Progenitor cell of endocrine pancreas (in vitro differentiated cells): ENCODE data around the gene ABHD17B. TPM values are rescaled to one million over a fixed set of nuclear protein-coding genes. Genes with fewer than 3 reads are reported as not detected.

Experiments used
- DNase-seq: peaks from one replicate; pipeline ENCODE4 v3.0.0; 2021; ENCODE audit warnings: low spot score; ENCODE audit not compliant: unreplicated experiment
- H3K27ac Mint-ChIP-seq: 2 replicates; pipeline ENCODE4 v1.8.0; 2021; ENCODE audit warnings: mild to moderate bottlenecking, moderate library complexity, mixed read lengths
- H3K27me3 Mint-ChIP-seq: 2 replicates; pipeline ENCODE4 v1.8.0; 2021; ENCODE audit warnings: mixed read lengths
- H3K36me3 Mint-ChIP-seq: 2 replicates; pipeline ENCODE4 v1.8.0; 2022; ENCODE audit warnings: mixed read lengths; ENCODE audit not compliant: insufficient read depth
- H3K4me1 Mint-ChIP-seq: 2 replicates; pipeline ENCODE4 v1.8.0; 2021; ENCODE audit warnings: low read depth, mixed read lengths
- H3K4me3 Mint-ChIP-seq: 2 replicates; pipeline ENCODE4 v1.8.0; 2021; ENCODE audit warnings: low read depth, mild to moderate bottlenecking, moderate library complexity, mixed read lengths
- H3K9me3 Mint-ChIP-seq: 2 replicates; pipeline ENCODE4 v1.8.0; 2021; ENCODE audit warnings: low read depth, mixed read lengths
- total RNA-seq: library from RNA; stranded (reverse); gene quantifications from 2 replicates; pipeline ENCODE4 v1.2.1, GENCODE V29; 2021
- TF ChIP-seq, protein P1 (sequence below): fragments of 200-600 bp; sonication (generic); IDR thresholded peaks from one replicate; pipeline ENCODE4 v1.5.0; 2021; ENCODE audit warnings: antibody characterized with exemption, mild to moderate bottlenecking; ENCODE audit not compliant: unreplicated experiment

Gene ABHD17B
- total RNA-seq, 1 donor from 2014 or later, result 38.3 TPM

DNA sequence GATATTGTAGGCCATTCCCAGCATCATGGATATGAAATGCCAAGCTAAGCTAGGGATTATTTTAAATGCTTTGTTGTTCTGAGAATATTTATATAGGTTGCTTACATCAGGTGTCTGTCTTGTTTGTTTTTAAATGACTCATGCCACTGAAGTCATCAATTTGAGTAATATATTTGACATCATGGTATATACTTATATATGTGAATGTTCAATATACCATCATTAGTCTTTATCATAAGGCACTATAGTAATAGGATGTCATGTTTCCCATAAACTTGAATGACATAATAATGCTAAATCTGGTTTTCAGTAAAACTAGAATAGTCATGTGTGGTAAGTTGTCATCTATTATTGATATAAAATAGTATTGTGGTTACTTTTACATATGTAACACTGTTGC is 13.6 kb upstream of the ABHD17B start:
- H3K4me1 Mint-ChIP-seq, result peaks cover 1% of the 10 kb centered on the region
- no peak overlapping the region for H3K27ac Mint-ChIP-seq
- no peak for DNase-seq
- H3K9me3 Mint-ChIP-seq, result no peaks in the 10 kb centered on the region
- no peak overlapping the region for H3K4me3 Mint-ChIP-seq
- TF ChIP-seq, protein P1, sequence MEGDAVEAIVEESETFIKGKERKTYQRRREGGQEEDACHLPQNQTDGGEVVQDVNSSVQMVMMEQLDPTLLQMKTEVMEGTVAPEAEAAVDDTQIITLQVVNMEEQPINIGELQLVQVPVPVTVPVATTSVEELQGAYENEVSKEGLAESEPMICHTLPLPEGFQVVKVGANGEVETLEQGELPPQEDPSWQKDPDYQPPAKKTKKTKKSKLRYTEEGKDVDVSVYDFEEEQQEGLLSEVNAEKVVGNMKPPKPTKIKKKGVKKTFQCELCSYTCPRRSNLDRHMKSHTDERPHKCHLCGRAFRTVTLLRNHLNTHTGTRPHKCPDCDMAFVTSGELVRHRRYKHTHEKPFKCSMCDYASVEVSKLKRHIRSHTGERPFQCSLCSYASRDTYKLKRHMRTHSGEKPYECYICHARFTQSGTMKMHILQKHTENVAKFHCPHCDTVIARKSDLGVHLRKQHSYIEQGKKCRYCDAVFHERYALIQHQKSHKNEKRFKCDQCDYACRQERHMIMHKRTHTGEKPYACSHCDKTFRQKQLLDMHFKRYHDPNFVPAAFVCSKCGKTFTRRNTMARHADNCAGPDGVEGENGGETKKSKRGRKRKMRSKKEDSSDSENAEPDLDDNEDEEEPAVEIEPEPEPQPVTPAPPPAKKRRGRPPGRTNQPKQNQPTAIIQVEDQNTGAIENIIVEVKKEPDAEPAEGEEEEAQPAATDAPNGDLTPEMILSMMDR, result no peak
- no peaks in the 10 kb centered on the region for H3K27me3 Mint-ChIP-seq
- H3K36me3 Mint-ChIP-seq, result peaks cover 5% of the 10 kb centered on the region

DNA sequence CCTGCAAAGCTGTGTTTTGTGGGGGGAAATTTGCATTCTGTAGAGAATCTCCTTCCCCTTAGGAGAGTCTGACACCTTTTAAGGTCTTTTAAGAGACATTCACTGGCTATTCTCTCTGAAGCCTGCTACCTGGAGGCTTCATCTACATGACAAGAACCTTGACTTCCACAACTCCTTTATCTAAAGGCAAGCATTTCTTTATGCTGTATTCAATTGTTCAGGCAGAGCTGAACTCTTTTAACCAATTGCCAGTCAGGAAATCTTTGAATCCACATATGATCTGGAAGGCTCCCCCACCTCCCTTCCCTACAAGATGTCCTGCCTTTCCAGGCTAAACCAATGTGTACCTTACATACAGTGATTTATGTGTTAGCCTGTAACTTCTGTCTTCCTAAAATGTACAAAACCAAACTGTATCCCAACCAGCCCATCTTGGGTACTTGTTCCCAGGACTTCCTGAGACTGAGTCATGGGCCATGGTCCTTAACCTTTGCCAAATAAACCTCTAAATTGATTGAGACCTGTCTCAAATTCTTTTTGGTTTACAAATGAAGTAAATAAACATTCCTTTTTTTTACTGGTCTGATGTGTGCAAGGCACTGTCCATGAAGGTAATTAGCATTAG is 10.3 kb upstream of the ABHD17B start:
- Mint-ChIP-seq H3K36me3 (peaks cover 17% of the 10 kb centered on the region), H3K27me3 (no peaks in the 10 kb centered on the region), H3K27ac (peak overlapping the region; percentile 67), H3K9me3 (peaks cover 3% of the 10 kb centered on the region), H3K4me1 (no peaks in the 10 kb centered on the region), H3K4me3 (no peak overlapping the region)
- DNase-seq, result no peak
- TF ChIP-seq, protein P1, result no peak

DNA sequence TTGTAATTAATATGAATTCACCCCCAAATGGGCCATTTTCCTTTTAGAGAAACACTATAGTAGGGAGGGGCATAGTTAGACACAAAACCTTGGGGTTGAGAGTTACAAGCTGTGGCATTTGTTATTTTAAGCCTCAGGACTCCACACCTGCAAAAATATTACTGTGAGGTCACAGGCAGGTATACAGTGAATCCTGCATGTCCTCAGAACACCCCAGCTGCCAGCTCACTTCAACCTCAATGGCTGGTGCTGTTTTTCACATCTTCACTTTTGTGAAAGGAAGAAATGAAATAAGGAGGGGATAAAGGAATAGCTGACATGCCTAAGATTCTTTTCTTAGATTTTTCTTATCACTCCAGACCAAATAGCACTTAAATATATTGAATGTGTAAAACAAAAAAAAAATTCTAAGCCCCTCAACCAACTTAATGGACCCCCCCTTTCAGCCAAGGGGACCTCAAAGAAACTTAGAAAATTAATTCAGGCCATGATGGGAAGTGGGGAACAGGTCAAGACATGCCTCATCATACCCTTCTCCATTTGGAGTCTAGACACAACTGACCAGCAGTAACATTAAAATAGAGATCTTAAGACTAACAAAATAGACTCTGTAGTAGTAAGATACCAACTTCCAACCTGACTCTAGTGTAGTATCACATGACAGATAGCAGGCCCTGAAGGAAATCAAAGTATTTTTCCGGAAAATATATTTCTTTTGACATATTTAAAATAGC is 9.6 kb upstream of the ABHD17B start:
- TF ChIP-seq, protein P1, result no peak
- Mint-ChIP-seq H3K4me3 (no peak overlapping the region), H3K4me1 (no peaks in the 10 kb centered on the region), H3K27me3 (no peaks in the 10 kb centered on the region), H3K27ac (no peak overlapping the region), H3K36me3 (peaks cover 17% of the 10 kb centered on the region), H3K9me3 (peaks cover 3% of the 10 kb centered on the region)
- no peak for DNase-seq

DNA sequence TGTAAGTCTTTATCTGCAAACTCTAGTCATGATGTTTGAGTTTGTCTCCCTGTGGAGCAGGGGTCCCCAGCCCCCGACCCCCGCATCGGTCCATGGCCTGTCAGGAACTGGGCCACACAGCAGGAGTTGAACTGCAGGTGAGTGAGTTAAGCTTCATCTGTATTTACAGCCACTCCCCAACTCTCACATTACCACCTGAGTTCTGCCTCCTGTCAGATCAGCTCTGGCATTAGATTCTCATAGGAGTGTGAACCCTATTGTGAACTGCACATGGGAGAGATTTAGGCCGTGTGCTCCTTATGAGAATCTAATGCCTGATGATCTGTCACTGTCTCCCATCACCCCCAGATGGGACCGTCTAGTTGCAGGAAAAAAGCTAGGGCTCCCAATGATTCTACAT is 7.4 kb upstream of the ABHD17B start:
- H3K36me3 Mint-ChIP-seq, result peaks cover 17% of the 10 kb centered on the region
- peaks cover 6% of the 10 kb centered on the region for H3K4me1 Mint-ChIP-seq
- no peak overlapping the region for H3K4me3 Mint-ChIP-seq
- no peaks in the 10 kb centered on the region for H3K27me3 Mint-ChIP-seq
- H3K9me3 Mint-ChIP-seq, result peaks cover 3% of the 10 kb centered on the region
- DNase-seq, result no peak
- TF ChIP-seq, protein P1, result no peak
- H3K27ac Mint-ChIP-seq, result no peak overlapping the region

DNA sequence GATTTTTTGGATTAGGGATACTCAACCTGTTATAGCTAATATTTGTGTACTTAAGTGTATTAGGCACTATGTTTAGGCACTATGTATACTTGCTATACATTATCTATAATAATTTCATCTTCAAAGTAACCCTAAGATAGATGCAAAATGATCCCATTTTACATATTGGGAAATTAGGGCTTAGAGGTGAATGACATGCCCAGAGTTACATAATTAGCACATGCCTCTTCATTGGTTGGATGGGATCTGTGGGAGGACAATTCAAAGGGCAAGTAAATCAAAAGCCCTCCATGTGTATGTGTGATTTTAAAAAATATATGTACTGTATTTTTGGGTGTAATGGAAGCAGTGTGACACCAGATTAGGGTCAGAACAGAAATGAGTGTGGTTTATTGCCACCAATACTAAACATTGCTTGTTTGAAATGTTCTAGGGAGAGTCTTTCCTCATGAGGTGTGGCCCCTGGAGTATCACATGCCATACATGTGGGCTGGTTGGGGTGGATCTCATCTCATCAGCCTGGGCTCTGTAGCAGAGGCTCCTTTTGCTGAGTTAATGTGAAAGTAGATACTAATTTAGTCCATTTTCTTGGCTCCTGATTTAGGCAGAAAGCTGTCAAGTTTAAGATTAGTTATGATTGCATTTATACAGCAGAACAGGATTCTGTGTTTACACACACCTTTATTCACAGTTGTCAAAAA is 6.0 kb upstream of the ABHD17B start:
- peaks cover 12% of the 10 kb centered on the region for H3K36me3 Mint-ChIP-seq
- no peaks in the 10 kb centered on the region for H3K27me3 Mint-ChIP-seq
- no peak overlapping the region for H3K27ac Mint-ChIP-seq
- H3K9me3 Mint-ChIP-seq, result peaks cover 3% of the 10 kb centered on the region
- H3K4me1 Mint-ChIP-seq, result peaks cover 14% of the 10 kb centered on the region
- no peak for DNase-seq
- H3K4me3 Mint-ChIP-seq, result no peak overlapping the region
- TF ChIP-seq, protein P1, result no peak
